ENCODE data around the gene ME3.

Gene ME3

DNA sequence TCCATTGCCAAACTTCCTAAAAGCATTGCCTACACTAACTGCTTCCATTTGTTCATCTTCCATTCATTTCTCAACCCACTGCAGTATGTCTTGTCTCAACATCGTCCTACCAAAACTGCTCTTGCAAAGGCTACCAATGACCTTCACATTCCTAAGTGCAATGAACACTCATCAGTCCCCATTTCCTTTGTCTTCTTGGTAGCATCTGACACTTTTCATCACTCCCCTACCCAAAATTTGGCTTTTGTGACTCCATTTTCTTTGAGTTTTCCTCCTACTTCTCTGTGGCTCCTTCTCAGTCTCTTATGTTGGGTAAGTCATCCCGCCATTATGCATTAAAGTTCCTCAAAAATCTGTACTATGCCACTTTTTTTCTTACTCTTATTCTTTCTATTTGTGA lies 162.3 kb downstream of the ME3 start:
- no peak for DNase-seq

DNA sequence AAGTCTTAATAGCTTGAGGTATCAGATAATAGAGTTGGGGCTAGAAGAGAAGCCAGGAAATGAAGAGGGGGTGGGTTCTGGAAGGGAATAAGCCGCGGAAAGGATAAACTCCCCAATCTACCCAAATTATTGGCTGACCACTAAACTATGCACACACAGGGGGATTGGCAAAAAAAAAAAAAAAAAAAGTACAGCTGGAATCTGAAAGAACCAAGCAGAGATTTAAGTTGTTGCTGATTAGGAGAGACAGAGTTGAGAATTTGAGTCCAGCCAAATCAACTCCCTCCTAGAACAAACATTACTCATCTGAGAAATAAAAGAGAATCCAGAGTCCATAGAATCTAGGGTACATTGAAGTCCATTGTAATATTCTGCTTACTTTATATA lies 162.8 kb downstream of the ME3 start:
- DNase-seq, result no peak

DNA sequence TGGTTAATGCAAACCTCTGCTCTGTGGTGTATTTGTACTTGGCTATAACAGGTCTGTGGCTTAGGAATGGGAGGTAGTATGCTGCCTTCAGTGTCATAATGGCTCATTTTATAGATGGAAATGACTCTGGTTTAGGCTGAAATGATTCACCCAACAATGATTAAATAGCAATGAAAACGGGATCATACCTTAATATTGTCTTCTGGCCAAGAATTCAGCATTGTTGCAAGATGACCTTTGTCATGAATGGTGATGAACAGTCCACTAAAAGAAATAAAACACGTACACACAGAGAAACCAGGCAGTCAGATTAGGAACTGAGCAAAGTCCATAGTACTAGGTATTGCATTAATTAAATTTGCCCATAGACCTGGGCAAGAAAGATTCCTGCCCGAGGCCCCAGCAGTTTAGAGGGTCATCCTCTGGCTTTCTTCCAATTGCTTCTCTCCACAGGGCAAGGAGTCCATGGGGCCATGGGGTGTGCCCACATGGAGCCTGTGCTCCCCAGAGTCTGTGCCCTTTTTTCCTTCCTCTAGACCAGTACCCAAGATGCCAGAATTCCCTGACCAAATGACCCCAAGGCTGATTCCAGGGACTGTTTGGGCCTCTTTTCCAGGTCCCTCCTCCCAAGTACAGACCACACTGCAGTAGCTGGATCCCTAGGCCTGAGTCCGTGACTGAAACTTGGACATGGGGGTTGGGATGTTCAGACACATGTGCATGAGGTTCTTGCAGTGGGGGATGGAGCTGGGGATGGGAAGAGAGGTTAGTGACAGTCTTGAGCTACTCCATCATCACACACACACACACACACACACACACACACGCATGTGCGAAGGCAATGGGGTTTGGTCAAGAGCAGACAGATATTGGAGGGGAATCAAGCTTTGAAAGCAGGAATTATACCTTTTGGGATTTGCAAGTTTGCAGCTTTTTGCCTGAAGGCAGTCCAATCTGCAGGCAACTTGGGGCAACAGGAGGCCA lies 163.5 kb downstream of the ME3 start:
- no peak for DNase-seq

DNA sequence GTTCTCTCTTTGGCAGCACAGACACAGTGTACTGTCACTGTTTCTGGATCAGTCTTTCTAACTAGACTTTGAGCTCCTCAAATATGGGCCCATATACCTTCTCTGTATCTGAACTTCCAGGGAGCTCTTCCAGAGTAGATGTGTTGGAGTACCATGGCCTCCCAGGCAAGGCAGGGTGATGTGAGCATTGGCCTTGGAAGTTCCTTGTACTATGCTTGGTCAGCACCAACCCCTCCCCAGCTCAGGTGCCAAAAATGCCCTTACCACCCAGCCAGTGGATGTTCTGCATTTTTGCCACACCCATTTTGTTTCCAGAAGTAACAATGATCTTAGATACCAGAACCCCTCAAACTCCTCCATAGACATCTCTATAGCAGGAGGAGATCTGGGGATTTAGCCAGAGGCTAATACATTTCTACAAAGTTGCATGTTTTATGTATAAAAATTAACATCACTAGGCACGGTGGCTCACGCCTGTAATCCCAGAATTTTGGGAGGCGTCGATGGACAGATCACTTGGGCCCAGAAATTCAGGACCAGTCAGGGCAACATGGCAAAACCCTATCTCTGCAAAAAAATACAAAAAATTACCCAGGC lies 165.1 kb downstream of the ME3 start:
- no peak for DNase-seq

DNA sequence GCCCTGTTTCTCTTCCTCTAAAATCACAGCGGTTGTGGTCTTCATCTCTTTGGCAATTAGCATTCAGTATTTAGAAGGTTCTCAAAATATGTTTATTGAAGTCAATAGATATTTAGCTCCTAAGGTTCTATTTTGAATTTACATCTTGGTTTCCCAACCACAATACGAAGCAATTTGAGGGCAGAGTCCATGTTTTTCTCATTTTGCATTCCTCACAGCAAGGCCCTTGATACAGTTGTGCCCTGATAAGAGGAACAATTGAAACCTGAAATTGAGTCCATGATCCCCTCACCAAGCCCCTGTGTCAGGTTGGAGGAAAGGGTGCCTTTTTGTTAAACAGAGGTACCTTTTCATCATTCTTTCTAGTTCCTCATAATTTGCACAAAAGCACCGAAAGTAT lies 166.2 kb downstream of the ME3 start:
- DNase-seq, result no peak

DNA sequence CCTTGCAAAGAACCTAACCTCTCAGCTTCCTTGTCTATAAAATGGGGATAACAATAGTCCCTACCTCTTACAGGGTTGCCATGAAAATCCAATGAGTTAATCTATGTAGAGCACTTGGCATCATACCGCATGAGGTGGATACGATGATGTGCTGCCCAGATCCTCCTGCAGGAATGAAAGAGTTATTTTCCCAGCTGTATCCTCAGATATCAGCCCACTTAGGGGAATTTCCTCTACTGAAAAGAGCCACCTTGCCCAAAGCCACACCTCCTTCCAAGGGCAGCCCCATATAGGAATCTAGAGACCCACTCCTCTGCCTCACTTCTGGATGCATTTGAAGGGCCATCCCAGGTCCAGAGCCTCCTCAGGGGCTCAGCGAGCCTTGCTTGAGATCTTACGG lies 169.3 kb downstream of the ME3 start:
- no peak for DNase-seq

DNA sequence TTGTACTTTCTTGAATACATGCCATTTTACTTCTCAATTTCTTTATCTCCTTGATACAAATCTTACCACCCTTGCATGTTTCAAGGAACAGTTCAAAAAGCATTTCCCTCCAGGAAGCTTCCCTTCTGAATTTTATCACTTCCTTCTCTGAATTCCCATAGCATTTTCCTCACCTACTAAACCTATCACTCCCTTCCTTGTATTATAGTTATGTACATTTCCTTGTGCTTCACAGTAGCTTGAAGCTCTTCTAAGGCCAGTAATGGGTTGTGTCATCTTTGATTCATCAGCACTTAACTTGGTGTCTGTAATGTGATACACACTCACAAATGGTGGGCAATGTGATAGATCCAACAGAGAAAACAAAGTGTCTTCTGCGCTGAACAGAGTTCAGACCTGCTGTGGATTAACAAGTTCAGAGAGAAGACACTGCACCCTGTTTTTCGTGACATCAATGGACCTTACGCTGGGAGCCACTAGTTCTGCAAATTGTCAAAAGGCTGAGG lies 170.2 kb downstream of the ME3 start:
- no peak for DNase-seq

DNA sequence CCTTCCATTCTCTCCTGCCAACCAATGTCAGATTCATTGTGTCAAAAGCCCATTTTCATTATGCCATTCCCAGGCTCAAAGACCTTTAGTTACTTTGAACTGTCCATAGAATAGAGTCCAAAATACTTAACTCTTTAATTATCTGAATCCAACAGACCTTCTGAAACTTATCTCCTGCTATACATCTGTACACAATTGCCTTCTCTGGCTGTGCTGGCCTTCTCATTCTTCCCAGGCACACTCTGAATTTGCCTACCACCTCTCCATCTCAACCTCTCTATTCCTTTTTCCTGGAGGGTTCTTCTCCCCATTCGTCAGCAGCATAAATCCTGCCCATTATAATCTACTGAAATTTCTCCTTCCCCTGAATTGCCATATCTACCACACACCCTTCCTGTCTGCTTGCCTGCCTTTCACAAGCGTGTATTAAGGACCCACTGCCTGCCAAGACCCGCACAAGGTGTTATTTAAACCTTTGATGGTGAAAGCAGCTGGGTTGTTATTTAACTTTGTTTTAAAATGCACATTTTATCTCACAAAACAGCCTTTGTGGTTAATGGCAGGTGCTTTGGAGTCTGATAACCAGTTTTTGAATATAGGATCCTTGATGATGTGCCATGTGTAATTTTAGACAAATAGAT lies 171.8 kb downstream of the ME3 start:
- DNase-seq, result no peak

DNA sequence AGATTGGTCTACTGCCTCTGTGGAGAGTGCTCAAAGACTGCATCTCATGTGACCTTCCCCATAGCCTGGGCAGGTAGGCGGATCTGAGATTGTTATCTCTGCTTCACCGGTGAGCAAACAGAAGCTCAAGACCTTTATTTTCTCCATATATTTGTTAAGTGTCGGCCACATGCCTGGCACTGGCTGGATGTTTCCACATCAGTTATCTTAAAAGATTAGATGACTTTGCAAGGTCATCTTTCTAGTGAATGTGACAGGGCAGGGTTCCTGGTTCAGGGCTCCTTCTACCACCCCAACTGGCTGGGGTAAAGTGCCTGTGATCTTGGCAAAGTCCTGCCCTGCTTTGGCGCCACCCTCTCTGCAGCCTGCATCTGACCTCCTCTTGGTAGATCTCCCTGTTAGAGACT lies 172.7 kb downstream of the ME3 start:
- no peak for DNase-seq

DNA sequence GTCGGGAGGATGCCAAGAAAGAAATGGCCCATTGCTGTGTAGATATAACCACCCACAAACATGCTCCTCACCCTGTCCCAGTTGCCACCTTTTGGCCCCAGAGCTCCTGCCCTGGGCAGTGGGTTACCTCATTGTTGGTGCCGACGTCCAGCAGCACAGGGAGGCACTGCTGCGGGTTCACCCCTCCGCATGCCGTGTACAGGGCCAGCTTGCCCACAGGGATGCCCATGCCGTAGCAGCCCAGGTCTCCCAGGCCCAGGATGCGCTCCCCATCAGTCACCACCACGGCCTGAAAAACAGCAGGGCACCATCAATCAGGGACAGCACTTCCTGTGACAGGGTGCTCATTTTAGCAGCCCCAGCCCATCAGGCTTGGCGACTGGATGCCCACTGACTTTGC lies 174.6 kb downstream of the ME3 start:
- DNase-seq, result no peak

DNA sequence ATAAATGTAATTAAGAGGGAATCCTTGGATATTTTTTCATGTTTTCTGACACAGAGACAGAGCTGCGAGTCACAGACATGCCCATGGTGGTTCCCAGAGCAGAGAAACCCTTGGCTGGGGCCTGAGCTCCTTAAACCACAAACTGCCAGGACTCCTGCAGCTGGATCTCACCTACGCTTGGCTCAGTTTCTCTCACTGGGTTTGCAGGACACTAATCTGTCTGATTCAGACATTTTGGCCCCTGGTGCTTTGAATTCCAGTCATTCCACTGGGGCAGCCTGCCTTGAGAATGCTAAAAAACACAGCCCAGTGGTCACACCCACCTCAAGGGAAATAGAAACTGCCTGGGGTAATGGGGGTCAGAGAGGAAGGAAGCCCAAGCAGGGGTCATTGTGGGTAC lies 175.1 kb downstream of the ME3 start:
- no peak for DNase-seq

DNA sequence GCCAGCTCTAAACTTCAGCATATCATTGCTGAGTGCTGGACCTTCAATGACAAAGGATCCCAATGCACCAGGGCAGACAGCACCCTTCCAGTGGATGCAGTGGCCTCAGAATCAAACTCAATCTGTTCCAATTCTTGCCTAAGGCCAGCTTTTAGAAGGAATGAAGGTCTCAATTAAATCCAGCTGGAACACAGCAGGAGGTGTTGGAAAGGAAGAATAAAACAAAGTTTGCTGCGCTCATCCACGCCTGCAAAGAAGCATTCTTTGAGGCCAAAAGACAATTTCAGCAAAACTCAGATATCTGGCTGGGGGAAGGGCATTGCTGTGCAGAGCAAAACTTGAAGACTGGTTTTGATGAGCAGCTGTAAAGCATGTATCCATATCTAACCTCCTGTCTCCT lies 177.1 kb downstream of the ME3 start:
- no peak for DNase-seq

DNA sequence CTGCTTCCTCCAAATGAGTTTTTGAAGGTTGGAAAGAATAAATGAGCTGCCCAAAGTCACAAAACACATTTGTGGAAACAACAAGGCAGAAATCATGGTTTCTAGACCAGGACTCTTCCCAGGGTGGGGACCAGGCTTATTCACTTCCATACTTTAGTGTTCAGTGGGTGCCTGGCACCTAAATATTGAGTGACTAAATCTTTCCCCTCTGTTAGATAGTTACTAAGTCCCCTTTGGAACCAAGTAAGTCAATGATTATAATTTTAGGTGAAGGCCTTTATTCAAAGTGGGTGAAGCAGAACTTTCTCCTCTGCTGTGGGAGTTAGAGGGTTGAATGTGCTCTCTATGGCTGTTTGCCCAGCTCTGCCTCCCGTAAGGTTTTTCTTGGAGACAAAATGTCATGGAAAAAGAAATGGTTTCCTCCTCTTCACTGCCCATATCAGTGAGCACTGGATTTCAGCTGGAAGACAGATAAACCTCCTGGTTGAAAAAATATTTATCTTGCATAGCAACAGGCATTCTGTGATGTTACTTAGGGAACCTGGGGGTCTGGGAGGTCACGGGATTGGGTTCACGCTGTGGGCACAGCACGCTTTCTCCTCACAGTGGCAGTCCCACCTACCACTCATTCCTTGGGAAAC lies 179.9 kb downstream of the ME3 start:
- DNase-seq, result no peak

DNA sequence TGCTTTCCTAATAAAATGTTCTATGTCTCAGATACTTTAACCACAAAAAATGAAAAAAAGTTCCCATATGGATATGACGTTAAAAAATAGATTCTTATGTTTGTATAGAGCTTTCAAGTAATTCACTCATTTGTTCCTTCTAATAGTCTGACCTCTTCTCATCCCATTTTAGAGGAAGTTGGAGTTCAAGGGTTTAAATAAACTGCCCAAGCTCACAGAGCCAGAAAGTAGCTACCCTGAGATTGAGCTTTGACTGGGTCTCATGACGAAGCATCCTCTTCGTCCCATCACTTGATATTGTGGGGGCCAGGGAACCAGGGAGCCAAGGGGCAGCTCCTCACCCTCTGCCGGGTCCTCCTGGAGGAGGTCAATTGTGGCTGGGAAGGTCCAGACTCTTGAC lies 181.4 kb downstream of the ME3 start:
- no peak for DNase-seq

DNA sequence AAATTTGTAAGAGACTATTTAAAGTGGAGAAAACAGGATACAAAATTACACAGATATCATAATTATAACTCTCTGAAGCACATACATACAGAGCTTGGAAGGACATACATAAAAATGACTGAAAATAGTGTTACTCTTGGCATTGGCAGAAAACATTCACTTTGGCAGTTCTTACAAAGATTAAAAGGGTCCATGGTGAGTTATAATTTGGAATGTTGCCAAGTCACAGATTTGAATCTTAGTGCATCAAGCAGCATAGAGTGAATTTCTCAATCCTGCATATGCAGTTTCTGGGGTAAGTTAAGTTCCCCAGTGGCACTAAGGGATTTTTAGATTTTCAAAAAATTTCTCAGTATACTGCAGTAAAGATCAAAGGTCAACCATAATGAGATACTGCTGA lies 181.8 kb downstream of the ME3 start:
- no peak for DNase-seq

DNA sequence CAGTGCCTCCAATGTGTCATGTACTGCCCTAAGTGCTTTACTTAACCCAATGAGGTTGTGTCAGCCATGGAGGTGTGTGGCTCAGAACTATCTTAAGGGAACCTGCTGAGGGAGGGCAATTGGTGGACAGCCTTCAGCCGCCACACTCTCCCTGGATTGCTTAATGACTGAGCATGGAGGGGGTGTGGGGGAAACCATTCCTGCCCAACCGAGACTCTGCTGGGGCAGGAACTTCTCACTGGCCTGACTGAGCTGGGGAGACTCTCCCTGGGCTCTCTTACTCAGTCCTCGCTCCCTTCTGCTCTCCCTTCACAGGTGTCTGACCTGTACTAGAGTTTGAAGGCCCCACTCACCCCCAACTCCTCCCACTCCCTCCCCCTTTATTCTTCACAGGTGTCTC lies 183.0 kb downstream of the ME3 start:
- DNase-seq, result no peak

DNA sequence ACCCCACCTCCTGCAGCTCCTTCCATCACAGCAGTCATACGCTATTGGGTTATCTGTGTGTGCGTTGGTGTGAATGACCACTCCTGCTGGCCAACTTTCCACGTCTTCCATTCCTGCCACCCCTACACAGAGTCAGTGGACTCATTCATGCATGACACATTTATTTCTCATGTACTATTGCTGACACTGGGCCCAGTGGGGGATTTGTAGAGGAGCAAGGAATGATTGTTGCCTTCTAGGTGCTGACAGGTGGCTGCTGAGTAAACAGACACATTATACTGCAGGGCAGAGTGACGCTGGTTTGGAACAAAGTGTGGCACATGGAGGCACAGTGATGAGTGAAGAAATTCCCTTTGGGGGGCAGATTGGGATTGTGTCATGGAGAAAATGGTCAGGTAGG lies 183.9 kb downstream of the ME3 start:
- DNase-seq, result no peak

DNA sequence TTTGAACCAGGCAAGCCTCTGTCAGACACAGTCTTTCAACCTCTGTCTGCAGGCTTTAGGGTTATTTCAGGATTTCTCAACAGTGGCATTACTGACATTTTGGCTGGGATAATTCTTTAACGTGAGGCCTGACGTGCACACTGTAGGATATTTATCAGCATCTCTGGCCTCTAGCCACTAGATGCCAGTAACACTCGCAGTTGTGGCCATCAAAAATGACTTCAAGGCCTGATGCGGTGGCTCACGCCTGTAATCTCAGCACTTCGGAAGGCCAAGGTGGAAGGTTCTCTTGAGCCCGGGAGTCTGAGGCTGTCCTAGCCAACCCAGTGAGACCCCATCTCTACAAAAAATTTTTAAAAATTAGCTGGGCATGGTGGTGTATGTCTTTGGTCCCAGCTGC lies 184.7 kb downstream of the ME3 start:
- no peak for DNase-seq

DNA sequence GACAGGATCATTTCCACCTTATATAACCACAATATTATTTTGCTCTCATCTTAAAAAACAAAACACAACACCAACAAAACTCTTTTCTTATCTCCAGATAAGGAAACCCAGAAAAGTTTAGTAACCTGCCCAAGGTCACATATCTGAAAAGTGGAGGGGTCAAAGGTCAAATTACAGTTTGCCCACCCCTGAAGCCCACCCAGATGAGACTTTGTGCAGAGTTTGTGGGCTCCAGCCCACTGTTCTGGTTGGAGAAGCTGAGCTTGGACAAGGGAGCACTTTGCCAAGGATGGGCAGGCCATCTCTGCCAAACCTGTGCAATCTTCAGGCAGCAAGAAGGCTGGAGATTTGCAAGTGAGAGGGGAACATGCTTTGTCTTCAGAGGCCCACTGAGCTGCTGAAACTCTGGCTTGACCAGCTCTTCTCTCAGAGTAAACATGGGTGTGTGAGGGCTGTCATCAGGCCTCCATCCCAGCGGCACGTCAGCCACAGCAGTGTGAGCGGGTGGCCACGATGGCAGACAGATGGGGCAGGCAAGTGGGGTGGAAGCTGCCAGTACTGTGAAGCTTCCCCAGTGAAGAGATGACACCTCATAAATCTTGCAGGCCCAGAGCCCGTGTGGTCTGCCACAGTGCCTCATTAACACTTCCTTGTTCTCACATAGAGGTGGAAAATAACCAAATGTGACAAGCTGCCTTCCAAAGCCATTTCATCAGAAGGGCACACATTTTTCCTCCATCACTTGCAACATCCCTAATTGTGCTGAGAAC lies 186.0 kb downstream of the ME3 start:
- DNase-seq, result no peak

DNA sequence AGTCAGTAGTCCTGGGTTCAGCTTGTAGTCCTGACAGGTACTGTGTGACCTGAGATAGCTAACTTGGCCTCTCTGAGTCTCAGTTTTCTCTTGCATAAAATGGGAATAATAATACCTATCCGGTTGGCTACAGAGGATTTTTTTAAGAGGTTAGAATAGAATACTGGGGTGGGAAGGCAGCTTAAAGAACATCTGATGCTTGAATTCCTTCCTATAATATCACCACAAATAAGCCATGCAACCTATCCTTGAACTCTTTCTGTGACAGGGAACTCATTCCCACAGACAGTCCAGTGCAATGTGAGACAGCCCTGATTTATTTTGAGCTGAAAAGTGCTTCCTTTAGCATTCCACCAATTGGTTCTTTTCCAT lies 187.6 kb downstream of the ME3 start:
- no peak for DNase-seq

DNA sequence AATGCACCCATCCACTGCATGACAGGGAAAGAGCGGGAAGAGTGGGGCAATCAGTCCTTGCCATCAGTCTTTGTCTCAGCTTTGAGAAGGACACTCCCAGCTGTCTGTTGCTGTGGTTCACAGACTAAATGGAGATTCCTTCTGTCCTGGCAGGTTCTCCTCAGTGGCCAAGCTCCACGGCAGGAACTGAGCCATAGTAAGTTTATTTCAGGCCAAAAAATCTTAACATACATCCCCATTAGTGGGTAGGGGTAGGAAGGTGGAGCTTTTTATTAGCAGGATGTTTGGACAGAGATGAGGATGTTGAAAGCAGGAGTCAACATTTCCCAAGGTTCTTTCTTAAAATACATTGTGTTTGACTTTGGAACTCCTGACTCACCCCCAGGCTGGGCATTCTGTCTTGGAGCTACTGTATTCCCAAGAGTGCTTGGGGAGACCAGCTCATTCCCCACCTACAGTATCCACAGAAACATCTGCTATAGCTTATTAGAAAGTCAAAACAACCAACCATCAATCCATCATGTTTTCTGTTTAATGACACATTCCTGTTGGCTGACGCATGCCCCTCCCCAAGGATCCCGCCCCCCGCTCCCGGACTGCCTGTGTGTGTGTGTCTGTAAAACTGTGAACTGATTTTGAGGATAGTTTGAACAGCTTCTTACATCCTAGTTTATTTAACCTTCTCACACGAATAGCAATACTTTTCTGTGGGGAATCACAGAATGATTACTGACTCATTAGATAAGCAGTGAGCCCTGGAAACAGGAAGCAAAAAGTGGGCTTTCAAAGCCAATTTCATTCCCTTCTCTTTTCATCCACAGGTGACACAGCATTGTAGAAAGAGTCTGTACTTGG lies 188.2 kb downstream of the ME3 start:
- peak; percentile 4 for DNase-seq

DNA sequence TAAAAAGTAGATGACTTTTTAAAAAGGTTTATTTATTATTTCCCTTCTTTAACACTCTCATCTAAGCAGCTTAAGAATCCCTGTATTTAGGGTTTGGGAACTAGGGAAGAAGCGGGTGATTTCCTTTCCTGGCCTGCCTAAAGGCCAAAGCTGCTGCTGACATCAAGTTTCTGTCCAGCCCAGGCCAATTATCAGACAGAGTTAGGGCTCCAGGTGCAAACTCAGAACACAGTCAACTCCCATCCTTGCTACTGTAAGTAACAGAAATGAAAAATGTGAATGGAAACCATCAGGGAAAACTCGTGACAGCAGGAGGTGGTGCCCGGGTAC lies 188.8 kb downstream of the ME3 start:
- no peak for DNase-seq
